Measurements from ENCODE around the gene TMEM151A.
"Not testable (repeated sequence)": the region's sequence is repeated elsewhere in the genome, so short reads cannot be mapped to it uniquely, and the experiment has no call there.

TMEM151A gene

DNA sequence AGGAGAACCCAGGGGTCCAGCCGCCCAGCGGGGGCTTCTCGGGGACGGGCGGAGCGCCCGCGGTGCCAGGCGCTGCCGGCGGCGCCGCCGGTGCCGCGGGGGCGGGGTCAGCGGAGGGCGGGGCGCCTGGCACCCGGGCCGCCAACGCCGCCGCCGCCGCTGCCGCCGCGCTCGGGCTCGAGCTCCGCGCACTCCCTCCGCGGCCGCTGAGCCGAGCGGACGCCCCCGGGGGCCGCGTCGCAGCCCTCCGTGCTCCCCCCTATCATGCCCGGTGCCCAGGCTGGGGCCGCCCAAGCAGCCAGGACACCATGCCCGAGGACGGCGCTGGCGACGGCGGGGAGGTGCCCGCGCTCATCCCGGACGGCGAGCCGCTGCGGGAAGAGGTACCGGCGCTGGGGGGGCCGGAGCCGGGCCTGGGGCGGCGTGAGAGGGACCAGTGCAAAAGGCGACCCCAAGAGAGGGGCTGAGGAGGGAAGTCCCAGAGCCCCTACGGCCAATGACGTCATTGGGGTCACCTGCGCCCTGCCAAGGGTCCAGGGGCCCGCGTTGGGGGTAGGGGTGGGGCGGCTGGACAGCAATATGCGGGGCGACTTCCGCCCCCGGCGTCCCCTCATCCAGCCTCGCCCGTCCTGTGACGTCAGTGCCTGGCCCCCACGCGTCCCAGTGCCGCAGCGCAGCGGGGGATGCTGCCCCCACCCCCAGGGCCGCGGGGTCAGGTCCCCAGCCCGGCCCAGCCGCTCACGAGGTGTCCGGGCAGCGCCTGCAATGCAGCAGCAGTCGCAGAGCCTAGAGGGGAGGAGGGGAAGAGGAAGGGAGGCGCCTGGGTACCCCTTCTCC is at the start of gene TMEM151A:
TMEM151A (plus strand) TSS at position 189 of the 837 bp plus-strand sequence; CDS start at position 309, 120 bp downstream.
- in situ Hi-C loops (cut with MboI; ENCODE audit: low sequenced_read_pairs), result no loop called here

DNA sequence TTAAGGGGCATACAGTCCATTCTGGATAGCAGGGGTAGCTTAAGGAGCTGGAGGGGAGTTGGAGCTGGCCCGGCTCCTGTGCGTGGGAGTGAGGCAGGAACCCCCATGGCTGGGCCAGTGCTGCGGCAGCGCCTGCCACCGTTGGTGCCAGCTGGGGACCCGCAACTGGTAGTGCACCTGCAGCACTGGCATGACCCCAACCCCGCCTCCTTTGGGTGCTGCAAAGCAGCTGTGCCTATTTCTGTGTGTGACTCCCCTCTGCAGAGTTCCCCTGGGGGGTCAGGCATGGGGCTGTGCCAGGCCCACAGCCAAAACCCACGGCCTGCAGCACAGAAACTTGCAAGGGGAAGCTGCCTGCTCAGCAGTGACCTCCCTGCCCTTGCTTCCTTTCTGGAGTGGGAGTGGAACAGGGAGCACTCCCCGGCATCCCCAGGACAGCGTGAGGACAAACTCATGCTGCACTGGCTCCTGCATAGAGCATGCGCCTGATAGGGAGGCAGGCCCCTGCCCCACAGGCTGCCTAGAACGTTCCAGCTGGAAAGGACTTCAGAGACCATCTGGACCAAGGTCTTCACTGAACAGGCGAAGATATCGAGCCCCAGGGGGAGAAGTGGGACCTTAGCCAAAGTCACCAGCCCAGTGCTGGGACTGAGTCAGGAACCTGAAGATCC is 49.5 kb upstream of the TMEM151A start:
- in situ Hi-C loops (cut with MboI; ENCODE audit: low sequenced_read_pairs), result no loop called here

DNA sequence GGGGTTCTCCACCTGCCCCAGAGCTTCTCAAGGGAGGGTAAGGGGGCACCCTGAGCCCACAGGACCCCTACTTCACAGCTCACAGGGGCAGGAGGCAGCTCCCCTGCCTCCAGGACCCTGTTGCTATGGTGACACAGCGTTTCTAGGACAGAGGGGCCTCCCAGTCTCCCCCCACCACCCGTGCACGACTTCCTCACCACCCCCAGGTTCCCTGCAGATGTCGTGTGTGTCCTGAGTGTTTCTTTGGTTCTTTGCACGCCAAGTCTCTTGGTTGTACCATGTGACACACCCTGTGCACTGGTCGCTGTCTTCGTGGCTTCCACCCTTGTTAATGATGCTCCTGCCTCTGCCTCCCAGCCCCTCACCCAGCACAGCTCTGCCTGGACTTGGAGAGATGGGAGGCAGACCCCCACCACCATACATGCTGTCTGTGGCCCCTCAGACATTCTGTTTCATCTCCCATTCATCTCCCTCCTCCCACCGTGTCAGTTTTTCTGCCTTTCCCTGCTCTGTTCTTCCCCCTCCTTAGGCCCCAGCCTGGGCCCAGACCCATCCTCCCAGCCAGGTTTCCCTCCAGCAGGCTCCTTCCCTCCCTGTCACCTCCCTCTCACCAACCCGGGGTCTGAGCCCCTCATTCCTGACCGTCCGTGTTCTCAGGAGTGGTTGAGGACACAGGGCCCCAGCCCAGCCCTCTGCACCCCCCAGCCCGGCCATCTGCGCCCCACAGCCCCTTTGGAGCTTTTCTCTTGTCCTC is 47.7 kb upstream of the TMEM151A start:
- in situ Hi-C loops (cut with MboI; ENCODE audit: low sequenced_read_pairs), result no loop called here

DNA sequence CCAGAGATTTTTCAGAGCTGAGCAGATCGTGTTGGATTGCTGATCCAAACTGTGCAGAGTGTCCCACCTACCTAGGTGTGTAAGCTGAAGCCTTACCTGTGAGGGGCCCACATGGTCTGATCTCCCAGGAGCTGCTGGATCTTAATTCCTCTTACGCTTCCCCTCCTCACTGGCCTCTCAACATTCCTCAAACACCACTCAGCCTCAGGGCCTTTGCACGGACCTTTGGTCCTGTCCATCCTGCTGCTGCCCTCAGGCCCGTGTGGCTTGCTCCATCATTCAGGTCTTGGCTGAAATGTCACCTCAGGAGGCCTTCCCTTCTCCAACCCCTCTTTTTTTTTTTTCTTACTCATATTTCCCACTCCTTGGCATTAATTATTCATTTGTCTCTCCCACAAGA is 44.4 kb upstream of the TMEM151A start:
- in situ Hi-C loops (cut with MboI; ENCODE audit: low sequenced_read_pairs), result no loop called here

- in situ Hi-C loops (cut with MboI; ENCODE audit: low sequenced_read_pairs), result no loop called here
Observed at GRCh38 chr11:66247801-66248200, 43.9 kb upstream of the TMEM151A start.

- in situ Hi-C loops (cut with MboI; ENCODE audit: low sequenced_read_pairs), result no loop called here
Observed at GRCh38 chr11:66248903-66249302, 42.8 kb upstream of the TMEM151A start.

GRCh38 chr11:66251809-66252208 is 39.9 kb upstream of the TMEM151A start:
- in situ Hi-C loops (cut with MboI; ENCODE audit: low sequenced_read_pairs), result no loop called here

DNA sequence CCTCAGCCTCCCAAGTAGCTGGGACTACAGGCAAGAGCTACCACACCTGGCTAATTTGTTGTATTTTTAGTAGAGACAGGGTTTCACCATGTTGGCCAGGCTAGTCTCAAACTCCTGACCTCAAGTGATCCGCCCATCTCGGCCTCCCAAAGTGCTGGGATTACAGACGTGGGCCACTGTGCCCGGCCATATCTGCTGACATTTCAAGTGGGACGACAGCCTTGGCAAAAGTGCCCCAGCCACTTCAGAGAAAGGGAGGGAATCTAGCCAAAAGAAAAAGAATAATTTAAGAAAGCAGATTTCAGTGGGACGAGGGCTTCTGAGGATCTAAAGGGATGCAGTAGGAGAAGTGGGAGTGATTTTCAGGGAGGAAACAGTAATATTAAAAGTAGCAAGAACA is 38.6 kb upstream of the TMEM151A start:
- in situ Hi-C loops (cut with MboI; ENCODE audit: low sequenced_read_pairs), result not testable (repeated sequence)

GRCh38 chr11:66258473-66258893 is 33.2 kb upstream of the TMEM151A start:
- in situ Hi-C loops (cut with MboI; ENCODE audit: low sequenced_read_pairs), result no loop called here

DNA sequence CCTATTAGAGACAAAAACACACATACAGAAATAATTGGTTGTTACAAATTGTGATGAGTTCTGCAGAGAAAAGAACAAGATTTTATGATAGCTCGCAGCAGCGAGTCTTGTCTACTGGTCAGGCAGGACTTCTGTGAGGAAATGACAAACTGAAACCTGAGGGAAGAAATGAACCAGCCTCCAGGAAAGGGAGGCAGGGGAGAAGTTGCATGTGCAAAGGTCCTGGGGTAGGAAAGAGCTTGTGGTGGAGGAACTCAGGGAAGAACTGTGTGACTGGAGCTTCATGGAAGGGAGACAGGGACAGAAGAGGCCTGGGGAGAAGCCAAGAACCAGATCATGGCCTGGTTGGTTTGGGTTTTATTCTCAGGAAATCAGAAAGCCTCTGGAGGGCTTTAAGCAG is 32.5 kb upstream of the TMEM151A start:
- in situ Hi-C loops (cut with MboI; ENCODE audit: low sequenced_read_pairs), result no loop called here

DNA sequence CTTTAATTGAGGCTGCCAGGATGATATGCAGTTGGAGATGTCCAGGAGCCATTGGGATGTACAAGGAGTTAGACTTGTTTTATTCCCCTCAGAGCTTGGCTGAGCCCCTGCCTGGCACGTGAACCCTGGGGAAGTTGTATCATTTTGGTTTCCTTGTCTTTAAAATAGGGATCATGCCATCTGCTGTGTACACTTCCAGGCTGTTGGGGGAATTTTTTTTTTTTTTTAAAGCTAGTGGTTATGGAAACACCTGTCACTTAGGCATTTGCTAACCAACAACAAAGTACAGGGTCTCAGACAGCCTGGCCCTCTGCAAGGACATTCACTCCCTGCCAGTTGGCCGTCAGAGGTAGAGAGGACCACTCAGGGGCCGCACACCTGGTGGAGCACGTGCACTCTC is 31.7 kb upstream of the TMEM151A start:
- in situ Hi-C loops (cut with MboI; ENCODE audit: low sequenced_read_pairs), result no loop called here

GRCh38 chr11:66261578-66261977 is 30.1 kb upstream of the TMEM151A start:
- in situ Hi-C loops (cut with MboI; ENCODE audit: low sequenced_read_pairs), result no loop called here

DNA sequence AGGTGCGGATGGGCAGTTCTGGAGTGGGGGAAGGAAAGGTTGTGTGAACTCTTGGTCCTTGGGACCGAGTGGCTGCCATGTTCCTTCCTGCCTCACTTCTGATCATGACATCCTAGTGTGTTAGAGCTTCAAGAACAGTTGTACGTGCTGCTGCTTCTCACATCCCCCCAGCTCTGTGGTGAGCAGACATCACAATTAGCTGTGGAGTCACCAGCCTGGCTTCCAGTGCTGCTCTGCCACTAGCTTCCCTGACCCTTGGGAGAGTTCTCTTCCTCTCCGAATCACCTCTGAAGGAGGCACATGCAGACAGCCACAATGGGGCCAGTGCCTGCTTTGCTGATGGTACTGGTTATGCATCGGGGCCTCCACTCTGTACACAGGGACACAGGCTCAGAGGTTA is 29.5 kb upstream of the TMEM151A start:
- in situ Hi-C loops (cut with MboI; ENCODE audit: low sequenced_read_pairs), result no loop called here

- in situ Hi-C loops (cut with MboI; ENCODE audit: low sequenced_read_pairs), result no loop called here
Observed at GRCh38 chr11:66262696-66263095, 29.0 kb upstream of the TMEM151A start.

- in situ Hi-C loops (cut with MboI; ENCODE audit: low sequenced_read_pairs), result no loop called here
Observed at GRCh38 chr11:66263231-66263630, 28.5 kb upstream of the TMEM151A start.

DNA sequence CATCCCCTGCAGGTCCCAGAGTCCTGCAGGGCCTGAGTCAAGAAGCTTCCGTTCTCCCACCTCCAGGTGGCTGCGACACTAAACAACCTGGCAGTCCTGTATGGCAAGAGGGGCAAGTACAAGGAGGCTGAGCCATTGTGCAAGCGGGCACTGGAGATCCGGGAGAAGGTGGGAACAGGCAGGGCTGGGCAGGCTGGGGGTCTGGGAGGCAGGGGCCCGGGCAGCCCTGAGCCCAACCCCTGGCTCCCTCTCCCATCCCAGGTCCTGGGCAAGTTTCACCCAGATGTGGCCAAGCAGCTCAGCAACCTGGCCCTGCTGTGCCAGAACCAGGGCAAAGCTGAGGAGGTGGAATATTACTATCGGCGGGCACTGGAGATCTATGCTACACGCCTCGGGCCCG is 27.9 kb upstream of the TMEM151A start:
- in situ Hi-C loops (cut with MboI; ENCODE audit: low sequenced_read_pairs), result no loop called here

GRCh38 chr11:66264383-66264782 is 27.3 kb upstream of the TMEM151A start:
- in situ Hi-C loops (cut with MboI; ENCODE audit: low sequenced_read_pairs), result no loop called here

DNA sequence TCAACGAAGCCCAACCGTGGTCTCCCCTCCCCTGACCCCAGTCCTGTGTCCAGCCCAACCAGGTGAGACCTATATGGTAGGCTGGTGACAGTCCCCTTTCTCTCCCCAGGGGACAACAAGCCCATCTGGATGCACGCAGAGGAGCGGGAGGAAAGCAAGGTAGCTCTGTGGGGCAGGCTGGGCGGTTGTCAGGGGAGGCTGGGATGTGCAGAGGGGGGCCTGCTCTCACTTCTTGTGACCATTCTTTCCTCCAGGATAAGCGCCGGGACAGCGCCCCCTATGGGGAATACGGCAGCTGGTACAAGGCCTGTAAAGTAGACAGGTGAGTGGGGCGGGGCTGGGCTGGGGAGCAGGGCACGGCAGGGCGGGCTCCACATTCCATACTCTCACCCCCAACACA is 26.8 kb upstream of the TMEM151A start:
- in situ Hi-C loops (cut with MboI; ENCODE audit: low sequenced_read_pairs), result no loop called here

GRCh38 chr11:66265531-66266377 is 25.9 kb upstream of the TMEM151A start:
- in situ Hi-C loops (cut with MboI; ENCODE audit: low sequenced_read_pairs), result no loop called here

GRCh38 chr11:66266378-66267038 is 25.2 kb upstream of the TMEM151A start:
- in situ Hi-C loops (cut with MboI; ENCODE audit: low sequenced_read_pairs), result no loop called here
